ES-I3 (cell line): ENCODE measurements around the gene ICAM3.

Experiments
- H3K36me3 ChIP-seq: 2 replicates; pipeline ENCODE4 v1.6.1; 2013; ENCODE audit warnings: mild to moderate bottlenecking, low read length, control low read depth, moderate library complexity; ENCODE audit not compliant: insufficient read depth
- H3K4me1 ChIP-seq: 2 replicates; pipeline ENCODE4 v1.6.1; 2013; ENCODE audit warnings: mild to moderate bottlenecking, control low read depth, low read length; ENCODE audit not compliant: insufficient read depth
- H3K9ac ChIP-seq: 2 replicates; pipeline ENCODE4 v1.6.1; 2013; ENCODE audit warnings: low read depth, mild to moderate bottlenecking, low read length, moderate library complexity
- H3K9me3 ChIP-seq: 2 replicates; pipeline ENCODE4 v1.6.1; 2013; ENCODE audit warnings: mild to moderate bottlenecking, low read length, moderate library complexity; ENCODE audit not compliant: control insufficient read depth, insufficient read depth

Gene ICAM3

DNA sequence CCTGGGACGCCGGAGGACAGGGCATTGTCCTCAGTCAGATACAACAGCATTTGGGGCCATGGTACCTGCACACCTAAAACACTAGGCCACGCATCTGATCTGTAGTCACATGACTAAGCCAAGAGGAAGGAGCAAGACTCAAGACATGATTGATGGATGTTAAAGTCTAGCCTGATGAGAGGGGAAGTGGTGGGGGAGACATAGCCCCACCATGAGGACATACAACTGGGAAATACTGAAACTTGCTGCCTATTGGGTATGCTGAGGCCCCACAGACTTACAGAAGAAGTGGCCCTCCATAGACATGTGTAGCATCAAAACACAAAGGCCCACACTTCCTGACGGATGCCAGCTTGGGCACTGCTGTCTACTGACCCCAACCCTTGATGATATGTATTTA lies 54.0 kb downstream of the ICAM3 start:
- Histone ChIP-seq H3K36me3 (no peaks in the 10 kb centered on the region), H3K4me1 (peaks cover 4% of the 10 kb centered on the region; the same call in 1 of the 2 replicates), H3K9ac (no peak overlapping the region), H3K9me3 (no peaks in the 10 kb centered on the region)

DNA sequence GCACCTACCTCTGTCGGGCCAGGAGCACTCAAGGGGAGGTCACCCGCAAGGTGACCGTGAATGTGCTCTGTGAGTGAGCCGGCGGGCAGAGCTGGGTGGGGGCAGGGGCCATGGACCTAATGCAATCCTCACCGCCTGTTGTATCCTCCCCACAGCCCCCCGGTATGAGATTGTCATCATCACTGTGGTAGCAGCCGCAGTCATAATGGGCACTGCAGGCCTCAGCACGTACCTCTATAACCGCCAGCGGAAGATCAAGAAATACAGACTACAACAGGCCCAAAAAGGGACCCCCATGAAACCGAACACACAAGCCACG lies 54.5 kb downstream of the ICAM3 start:
- Histone ChIP-seq H3K36me3 (no peaks in the 10 kb centered on the region), H3K9me3 (no peaks in the 10 kb centered on the region), H3K9ac (no peak overlapping the region), H3K4me1 (peaks cover 4% of the 10 kb centered on the region; the same call in 1 of the 2 replicates)

DNA sequence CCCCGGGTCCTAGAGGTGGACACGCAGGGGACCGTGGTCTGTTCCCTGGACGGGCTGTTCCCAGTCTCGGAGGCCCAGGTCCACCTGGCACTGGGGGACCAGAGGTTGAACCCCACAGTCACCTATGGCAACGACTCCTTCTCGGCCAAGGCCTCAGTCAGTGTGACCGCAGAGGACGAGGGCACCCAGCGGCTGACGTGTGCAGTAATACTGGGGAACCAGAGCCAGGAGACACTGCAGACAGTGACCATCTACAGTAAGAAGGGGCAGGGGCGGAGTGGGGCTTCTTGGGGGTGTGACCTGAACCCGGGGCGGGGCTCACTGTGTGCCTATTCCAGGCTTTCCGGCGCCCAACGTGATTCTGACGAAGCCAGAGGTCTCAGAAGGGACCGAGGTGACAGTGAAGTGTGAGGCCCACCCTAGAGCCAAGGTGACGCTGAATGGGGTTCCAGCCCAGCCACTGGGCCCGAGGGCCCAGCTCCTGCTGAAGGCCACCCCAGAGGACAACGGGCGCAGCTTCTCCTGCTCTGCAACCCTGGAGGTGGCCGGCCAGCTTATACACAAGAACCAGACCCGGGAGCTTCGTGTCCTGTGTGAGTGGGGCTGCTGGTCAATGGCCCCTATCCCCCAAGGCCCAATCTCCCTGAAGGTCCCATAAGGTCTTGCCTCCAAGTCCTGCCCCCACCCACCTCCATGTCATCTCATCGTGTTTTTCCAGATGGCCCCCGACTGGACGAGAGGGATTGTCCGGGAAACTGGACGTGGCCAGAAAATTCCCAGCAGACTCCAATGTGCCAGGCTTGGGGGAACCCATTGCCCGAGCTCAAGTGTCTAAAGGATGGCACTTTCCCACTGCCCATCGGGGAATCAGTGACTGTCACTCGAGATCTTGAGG lies 55.1 kb downstream of the ICAM3 start:
- Histone ChIP-seq H3K9me3 (no peaks in the 10 kb centered on the region), H3K9ac (no peak overlapping the region), H3K4me1 (peaks cover 4% of the 10 kb centered on the region; the same call in 1 of the 2 replicates), H3K36me3 (no peaks in the 10 kb centered on the region)
